Ovary (tissue), 3 donors: ENCODE data around the gene UPK1B.

ENCODE experiments used
- EP300 ChIP-seq: sonication (generic); formaldehyde crosslinking; IDR thresholded peaks from one replicate; pipeline ENCODE4 v1.6.1; 2017; ENCODE audit warnings: antibody characterized with exemption
- POLR2A ChIP-seq: fragments of 450-650 bp; IDR thresholded peaks from one replicate; pipeline ENCODE4 v1.6.1; 2017; ENCODE audit warnings: antibody characterized with exemption, mild to moderate bottlenecking, moderate library complexity
- TF ChIP-seq, protein P1 (sequence below), 3 donors: fragments of 450-650 bp in 2 of 3; fragments of 200-600 bp in 1 of 3; IDR thresholded peaks; one replicate each; pipeline versions ENCODE4 v1.5.1 to v1.8.0; 2016 to 2022; ENCODE audit warnings: antibody characterized with exemption in 3 of 3, mild to moderate bottlenecking in 1 of 3
- donor health status: DM: no; HTN: no; CAD: no.

DNA sequence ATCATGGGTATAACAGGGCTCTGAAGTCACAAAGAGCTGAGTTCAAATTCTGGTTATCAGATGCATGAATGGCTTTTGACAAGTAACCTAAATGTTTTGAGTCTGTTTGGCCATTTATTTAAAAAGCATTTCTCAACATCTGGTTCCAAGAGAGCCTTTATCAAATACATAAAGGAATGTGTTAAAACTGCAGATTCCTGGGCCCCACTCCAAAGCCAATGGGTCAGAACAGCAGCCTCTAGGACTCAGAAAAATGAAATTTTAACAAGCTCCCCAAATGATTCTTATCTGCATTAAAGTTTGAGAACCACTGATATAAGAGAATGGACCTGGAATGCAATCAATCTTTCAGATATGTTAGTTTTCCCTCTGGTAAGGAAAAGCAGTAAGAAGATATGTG, 63.9 kb downstream of the UPK1B start:
- TF ChIP-seq, protein P1, sequence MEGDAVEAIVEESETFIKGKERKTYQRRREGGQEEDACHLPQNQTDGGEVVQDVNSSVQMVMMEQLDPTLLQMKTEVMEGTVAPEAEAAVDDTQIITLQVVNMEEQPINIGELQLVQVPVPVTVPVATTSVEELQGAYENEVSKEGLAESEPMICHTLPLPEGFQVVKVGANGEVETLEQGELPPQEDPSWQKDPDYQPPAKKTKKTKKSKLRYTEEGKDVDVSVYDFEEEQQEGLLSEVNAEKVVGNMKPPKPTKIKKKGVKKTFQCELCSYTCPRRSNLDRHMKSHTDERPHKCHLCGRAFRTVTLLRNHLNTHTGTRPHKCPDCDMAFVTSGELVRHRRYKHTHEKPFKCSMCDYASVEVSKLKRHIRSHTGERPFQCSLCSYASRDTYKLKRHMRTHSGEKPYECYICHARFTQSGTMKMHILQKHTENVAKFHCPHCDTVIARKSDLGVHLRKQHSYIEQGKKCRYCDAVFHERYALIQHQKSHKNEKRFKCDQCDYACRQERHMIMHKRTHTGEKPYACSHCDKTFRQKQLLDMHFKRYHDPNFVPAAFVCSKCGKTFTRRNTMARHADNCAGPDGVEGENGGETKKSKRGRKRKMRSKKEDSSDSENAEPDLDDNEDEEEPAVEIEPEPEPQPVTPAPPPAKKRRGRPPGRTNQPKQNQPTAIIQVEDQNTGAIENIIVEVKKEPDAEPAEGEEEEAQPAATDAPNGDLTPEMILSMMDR (IDR thresholded peaks at IDR 0.05), result no peak
- TF ChIP-seq POLR2A, result no peak
- TF ChIP-seq EP300, result no peak
